ENCODE data around the gene DNAJC22.

GRCh38 chr12:49397000-49397399 is 50.3 kb downstream of the DNAJC22 start:
- no peak for TF ChIP-seq CTCF (IDR thresholded peaks at IDR 0.05)
- no peak for TF ChIP-seq ATF3 (CRISPR knock-in tag; conservative IDR thresholded peaks at IDR 0.05)

Data from WTC11 (cell line).